Sigmoid colon (tissue), 7 donors: ENCODE measurements around the gene CDKN2C. TPM values are rescaled to one million over a fixed set of nuclear protein-coding genes. Genes with fewer than 3 reads are reported as not detected.

Source experiments
- DNase-seq: peaks from one replicate; pipeline ENCODE4 v3.0.0-alpha.2; 2019
- H3K27ac ChIP-seq, 4 donors: fragments of 200-600 bp; sonication (generic); one replicate each; pipeline ENCODE4 v1.5.1; 2016 to 2019; ENCODE audit warnings: mild to moderate bottlenecking in 1 of 4
- H3K27me3 ChIP-seq, 3 donors: fragments of 200-600 bp; sonication (generic); one replicate each; pipeline ENCODE4 v1.5.1; 2019; ENCODE audit warnings: mild to moderate bottlenecking in 1 of 3
- H3K36me3 ChIP-seq, 4 donors: fragments of 200-600 bp; sonication (generic); one replicate each; pipeline ENCODE4 v1.5.1; 2016 to 2019
- H3K4me1 ChIP-seq, 4 donors: fragments of 200-600 bp; sonication (generic); one replicate each; pipeline ENCODE4 v1.5.1; 2017 to 2019
- H3K4me3 ChIP-seq, 4 donors: fragments of 200-600 bp; sonication (generic); one replicate each; pipeline ENCODE4 v1.5.1; 2017 to 2019; ENCODE audit warnings: mild to moderate bottlenecking in 2 of 4, moderate library complexity in 1 of 4
- H3K9me3 ChIP-seq, 4 donors: fragments of 200-600 bp in 3 of 4; sonication (generic) in 3 of 4; one replicate each; pipeline versions ENCODE4 v1.5.1 to v1.6.1; 2013 to 2019
- CTCF ChIP-seq, 4 experiments: fragments of 450-650 bp in 3 of 4; fragments of 200-600 bp in 1 of 4; IDR thresholded peaks; one replicate each; pipeline ENCODE4 v1.5.1; 2016 to 2019; ENCODE audit warnings: antibody characterized with exemption in 4 of 4, mild to moderate bottlenecking in 3 of 4, moderate library complexity in 2 of 4
- EP300 ChIP-seq, 4 donors: sonication (generic); formaldehyde crosslinking; IDR thresholded peaks; one replicate each; pipeline ENCODE4 v1.6.1; 2017; ENCODE audit warnings: antibody characterized with exemption in 4 of 4
- POLR2A ChIP-seq, 2 donors: fragments of 450-650 bp; IDR thresholded peaks; one replicate each; pipeline ENCODE4 v1.6.1; 2016; ENCODE audit warnings: antibody characterized with exemption in 2 of 2, mild to moderate bottlenecking in 2 of 2, moderate library complexity in 2 of 2
- POLR2AphosphoS5 ChIP-seq, 4 donors: sonication (generic); formaldehyde crosslinking; IDR thresholded peaks; one replicate each; pipeline ENCODE4 v1.6.1; 2017; ENCODE audit warnings: antibody characterized with exemption in 4 of 4
- WGBS, 2 donors: extraction: QIAGEN DNeasy Blood & Tissue Kit; methylation state at CpG; one replicate each; pipeline ENCODE4 v1.1.7; 2013; 5-methylcytosine and 5-hydroxymethylcytosine counted together
- intact Hi-C: fragments of 100-400 bp; cut with DNase I; formaldehyde crosslinking; loops from one replicate; pipeline ENCODE4 v1.15.1; 2023
- polyA plus RNA-seq, 3 donors: library from polyadenylated mRNA; stranded (reverse); fragments of 200-250 nt; gene quantifications; one replicate each; pipeline ENCODE4 v1.2.3, GENCODE V29; 2013
- total RNA-seq, 4 donors: library from RNA; depleted of rRNA; stranded (reverse); fragments of >200 nt; gene quantifications; one replicate each; pipeline ENCODE4 v1.1.0, GENCODE V29; 2016
- donor health status: healthy with polysubstance abuse.
- donor health status: Bipolar disorder and iron deficiency.
- donor health status: healthy.

Gene CDKN2C
- total and polyA plus RNA-seq, 7 donors = 10.9 to 31.7 (median 25.8) TPM

GRCh38 chr1:50986653-50987052 is 16.6 kb downstream of the CDKN2C start:
- Histone ChIP-seq H3K4me1 (peaks cover 0 to 4% (median 0%) of the 10 kb centered on the region in 4 donors), H3K4me3 (no peak overlapping the region), H3K9me3 (no peaks in the 10 kb centered on the region), H3K27me3 (no peaks in the 10 kb centered on the region), H3K27ac (no peak overlapping the region), H3K36me3 (no peaks in the 10 kb centered on the region)
- intact Hi-C loops = no loop called here
- TF ChIP-seq POLR2A (IDR thresholded peaks at IDR 0.05) = no peak
- no peak for TF ChIP-seq CTCF (IDR thresholded peaks at IDR 0.05)
- no peak for TF ChIP-seq EP300 (IDR thresholded peaks at IDR 0.05)
- TF ChIP-seq POLR2AphosphoS5 (IDR thresholded peaks at IDR 0.05) = no peak
- no peak for DNase-seq
- 80 to 86% methylated on average over 4 of the region's 4 CpGs for WGBS, 2 donors

GRCh38 chr1:50989694-50990093 is 19.6 kb downstream of the CDKN2C start:
- H3K9me3 ChIP-seq = no peaks in the 10 kb centered on the region
- no peak overlapping the region for H3K4me3 ChIP-seq
- TF ChIP-seq POLR2AphosphoS5 (IDR thresholded peaks at IDR 0.05) (no peak), CTCF (IDR thresholded peaks at IDR 0.05) (no peak), POLR2A (IDR thresholded peaks at IDR 0.05) (no peak), EP300 (IDR thresholded peaks at IDR 0.05) (no peak)
- no peaks in the 10 kb centered on the region for H3K27me3 ChIP-seq
- no peaks in the 10 kb centered on the region for H3K4me1 ChIP-seq
- 92 to 94% methylated on average over 2 of the region's 2 CpGs for whole genome bisulfite sequencing, 2 donors
- H3K36me3 ChIP-seq = no peaks in the 10 kb centered on the region
- no peak overlapping the region for H3K27ac ChIP-seq
- no peak for DNase-seq
- intact Hi-C loops = no loop called here

- Histone ChIP-seq H3K9me3 (no peaks in the 10 kb centered on the region), H3K36me3 (no peaks in the 10 kb centered on the region), H3K27ac (no peak overlapping the region), H3K4me1 (no peaks in the 10 kb centered on the region), H3K4me3 (no peak overlapping the region), H3K27me3 (no peaks in the 10 kb centered on the region)
- DNase-seq = no peak
- TF ChIP-seq POLR2A (IDR thresholded peaks at IDR 0.05) = no peak
- TF ChIP-seq POLR2AphosphoS5 (IDR thresholded peaks at IDR 0.05) = no peak
- TF ChIP-seq EP300 (IDR thresholded peaks at IDR 0.05) = no peak
- TF ChIP-seq CTCF (IDR thresholded peaks at IDR 0.05) = no peak
- intact Hi-C loops = no loop called here
- 84 to 96% methylated on average over 3 of the region's 3 CpGs for WGBS, 2 donors
These were observed 22.7 kb downstream of the CDKN2C start for GRCh38 chr1:50992532-50993318.

- DNase-seq = no peak
- intact Hi-C loops = no loop called here
- H3K36me3 ChIP-seq = no peaks in the 10 kb centered on the region
- no peak for TF ChIP-seq POLR2AphosphoS5 (IDR thresholded peaks at IDR 0.05)
- TF ChIP-seq EP300 (IDR thresholded peaks at IDR 0.05) = no peak
- no peak for TF ChIP-seq POLR2A (IDR thresholded peaks at IDR 0.05)
- no peak for TF ChIP-seq CTCF (IDR thresholded peaks at IDR 0.05)
- 95 to 96% methylated on average over 3 of the region's 3 CpGs for WGBS, 2 donors
- no peak overlapping the region for H3K4me3 ChIP-seq
- no peak overlapping the region for H3K27ac ChIP-seq
- H3K4me1 ChIP-seq = no peaks in the 10 kb centered on the region
- H3K9me3 ChIP-seq = no peaks in the 10 kb centered on the region
- no peaks in the 10 kb centered on the region for H3K27me3 ChIP-seq
These were observed 23.6 kb downstream of the CDKN2C start for GRCh38 chr1:50993645-50994044.

- TF ChIP-seq POLR2A (IDR thresholded peaks at IDR 0.05) = no peak
- TF ChIP-seq EP300 (IDR thresholded peaks at IDR 0.05) = no peak
- no peak for TF ChIP-seq CTCF (IDR thresholded peaks at IDR 0.05)
- no peak for TF ChIP-seq POLR2AphosphoS5 (IDR thresholded peaks at IDR 0.05)
- Histone ChIP-seq H3K9me3 (no peaks in the 10 kb centered on the region), H3K27me3 (no peaks in the 10 kb centered on the region), H3K27ac (no peak overlapping the region), H3K4me3 (no peak overlapping the region), H3K4me1 (no peaks in the 10 kb centered on the region), H3K36me3 (no peaks in the 10 kb centered on the region)
- intact Hi-C loops = no loop called here
- no peak for DNase-seq
- 85 to 90% methylated on average over 4 of the region's 4 CpGs for WGBS, 2 donors
These were observed 25.0 kb downstream of the CDKN2C start for GRCh38 chr1:50994997-50995396.
